Measurements from ENCODE around the gene MAPK13.

The MAPK13 gene

DNA sequence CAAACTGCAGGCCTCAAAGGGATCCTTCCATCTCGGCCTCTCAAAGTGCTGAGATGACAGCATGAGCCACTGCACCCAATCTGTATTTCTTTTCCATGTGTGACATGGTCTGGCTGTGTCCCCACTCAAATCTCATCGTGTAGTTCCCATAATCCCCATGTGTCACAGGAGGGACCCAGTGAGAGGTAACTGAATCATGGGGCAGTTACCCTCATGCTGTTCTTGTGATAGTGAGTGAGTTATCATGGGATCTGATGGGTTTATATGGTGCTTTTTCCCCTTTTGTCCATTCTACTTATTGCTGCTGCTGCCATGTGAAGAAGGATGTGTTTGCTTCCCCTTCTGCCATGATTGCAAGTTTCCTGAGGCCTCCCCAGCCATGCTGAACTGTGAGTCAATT, 55.9 kb downstream of the MAPK13 start:
- no peak for ATAC-seq
- TF ChIP-seq RARB (CRISPR knock-in tag; IDR thresholded peaks at IDR 0.05), result no peak
- no peak for TF ChIP-seq OSR1 (CRISPR knock-in tag; IDR thresholded peaks at IDR 0.05)
- no peak for TF ChIP-seq ZNF565 (CRISPR knock-in tag; conservative IDR thresholded peaks at IDR 0.05; ENCODE audit: low read depth)
- TF ChIP-seq ZNF8 (CRISPR knock-in tag; IDR thresholded peaks at IDR 0.05), result no peak
- no peak for TF ChIP-seq ISL1 (CRISPR knock-in tag; IDR thresholded peaks at IDR 0.05)
- TF ChIP-seq ARNTL (CRISPR knock-in tag; IDR thresholded peaks at IDR 0.05; ENCODE audit: borderline replicate concordance, low read depth), result no peak
- TF ChIP-seq TOX (CRISPR knock-in tag; IDR thresholded peaks at IDR 0.05; ENCODE audit: borderline replicate concordance), result no peak
- no peak for TF ChIP-seq ZC3H10 (CRISPR knock-in tag; IDR thresholded peaks at IDR 0.05)
- TF ChIP-seq BACH2 (CRISPR knock-in tag; IDR thresholded peaks at IDR 0.05; ENCODE audit: borderline replicate concordance), result no peak
- TF ChIP-seq, protein P1, sequence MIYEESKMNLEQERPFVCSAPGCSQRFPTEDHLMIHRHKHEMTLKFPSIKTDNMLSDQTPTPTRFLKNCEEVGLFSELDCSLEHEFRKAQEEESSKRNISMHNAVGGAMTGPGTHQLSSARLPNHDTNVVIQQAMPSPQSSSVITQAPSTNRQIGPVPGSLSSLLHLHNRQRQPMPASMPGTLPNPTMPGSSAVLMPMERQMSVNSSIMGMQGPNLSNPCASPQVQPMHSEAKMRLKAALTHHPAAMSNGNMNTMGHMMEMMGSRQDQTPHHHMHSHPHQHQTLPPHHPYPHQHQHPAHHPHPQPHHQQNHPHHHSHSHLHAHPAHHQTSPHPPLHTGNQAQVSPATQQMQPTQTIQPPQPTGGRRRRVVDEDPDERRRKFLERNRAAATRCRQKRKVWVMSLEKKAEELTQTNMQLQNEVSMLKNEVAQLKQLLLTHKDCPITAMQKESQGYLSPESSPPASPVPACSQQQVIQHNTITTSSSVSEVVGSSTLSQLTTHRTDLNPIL (CRISPR knock-in tag; IDR thresholded peaks at IDR 0.05; ENCODE audit: low read depth), result no peak
- no peak for TF ChIP-seq ZFP30 (CRISPR knock-in tag; IDR thresholded peaks at IDR 0.05)
- TF ChIP-seq TCF4 (CRISPR knock-in tag; IDR thresholded peaks at IDR 0.05; ENCODE audit: borderline replicate concordance), result no peak
- no peak for TF ChIP-seq SNAI2 (CRISPR knock-in tag; IDR thresholded peaks at IDR 0.05)
- no peak for TF ChIP-seq CSDC2 (CRISPR knock-in tag; IDR thresholded peaks at IDR 0.05)
- TF ChIP-seq, protein P2, sequence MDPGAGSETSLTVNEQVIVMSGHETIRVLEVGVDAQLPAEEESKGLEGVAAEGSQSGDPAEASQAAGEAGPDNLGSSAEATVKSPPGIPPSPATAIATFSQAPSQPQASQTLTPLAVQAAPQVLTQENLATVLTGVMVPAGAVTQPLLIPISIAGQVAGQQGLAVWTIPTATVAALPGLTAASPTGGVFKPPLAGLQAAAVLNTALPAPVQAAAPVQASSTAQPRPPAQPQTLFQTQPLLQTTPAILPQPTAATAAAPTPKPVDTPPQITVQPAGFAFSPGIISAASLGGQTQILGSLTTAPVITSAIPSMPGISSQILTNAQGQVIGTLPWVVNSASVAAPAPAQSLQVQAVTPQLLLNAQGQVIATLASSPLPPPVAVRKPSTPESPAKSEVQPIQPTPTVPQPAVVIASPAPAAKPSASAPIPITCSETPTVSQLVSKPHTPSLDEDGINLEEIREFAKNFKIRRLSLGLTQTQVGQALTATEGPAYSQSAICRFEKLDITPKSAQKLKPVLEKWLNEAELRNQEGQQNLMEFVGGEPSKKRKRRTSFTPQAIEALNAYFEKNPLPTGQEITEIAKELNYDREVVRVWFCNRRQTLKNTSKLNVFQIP (CRISPR knock-in tag; IDR thresholded peaks at IDR 0.05; ENCODE audit: borderline replicate concordance, low read depth), result no peak
- no peak for TF ChIP-seq ZNF70 (CRISPR knock-in tag; IDR thresholded peaks at IDR 0.05)
- TF ChIP-seq ESRRG (CRISPR knock-in tag; IDR thresholded peaks at IDR 0.05), result no peak
- TF ChIP-seq GLIS3 (CRISPR knock-in tag; IDR thresholded peaks at IDR 0.05), result no peak
- TF ChIP-seq, protein P3, sequence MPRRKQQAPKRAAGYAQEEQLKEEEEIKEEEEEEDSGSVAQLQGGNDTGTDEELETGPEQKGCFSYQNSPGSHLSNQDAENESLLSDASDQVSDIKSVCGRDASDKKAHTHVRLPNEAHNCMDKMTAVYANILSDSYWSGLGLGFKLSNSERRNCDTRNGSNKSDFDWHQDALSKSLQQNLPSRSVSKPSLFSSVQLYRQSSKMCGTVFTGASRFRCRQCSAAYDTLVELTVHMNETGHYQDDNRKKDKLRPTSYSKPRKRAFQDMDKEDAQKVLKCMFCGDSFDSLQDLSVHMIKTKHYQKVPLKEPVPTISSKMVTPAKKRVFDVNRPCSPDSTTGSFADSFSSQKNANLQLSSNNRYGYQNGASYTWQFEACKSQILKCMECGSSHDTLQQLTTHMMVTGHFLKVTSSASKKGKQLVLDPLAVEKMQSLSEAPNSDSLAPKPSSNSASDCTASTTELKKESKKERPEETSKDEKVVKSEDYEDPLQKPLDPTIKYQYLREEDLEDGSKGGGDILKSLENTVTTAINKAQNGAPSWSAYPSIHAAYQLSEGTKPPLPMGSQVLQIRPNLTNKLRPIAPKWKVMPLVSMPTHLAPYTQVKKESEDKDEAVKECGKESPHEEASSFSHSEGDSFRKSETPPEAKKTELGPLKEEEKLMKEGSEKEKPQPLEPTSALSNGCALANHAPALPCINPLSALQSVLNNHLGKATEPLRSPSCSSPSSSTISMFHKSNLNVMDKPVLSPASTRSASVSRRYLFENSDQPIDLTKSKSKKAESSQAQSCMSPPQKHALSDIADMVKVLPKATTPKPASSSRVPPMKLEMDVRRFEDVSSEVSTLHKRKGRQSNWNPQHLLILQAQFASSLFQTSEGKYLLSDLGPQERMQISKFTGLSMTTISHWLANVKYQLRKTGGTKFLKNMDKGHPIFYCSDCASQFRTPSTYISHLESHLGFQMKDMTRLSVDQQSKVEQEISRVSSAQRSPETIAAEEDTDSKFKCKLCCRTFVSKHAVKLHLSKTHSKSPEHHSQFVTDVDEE (CRISPR knock-in tag; IDR thresholded peaks at IDR 0.05), result no peak
- TF ChIP-seq ZFP3 (CRISPR knock-in tag; IDR thresholded peaks at IDR 0.05), result no peak

DNA sequence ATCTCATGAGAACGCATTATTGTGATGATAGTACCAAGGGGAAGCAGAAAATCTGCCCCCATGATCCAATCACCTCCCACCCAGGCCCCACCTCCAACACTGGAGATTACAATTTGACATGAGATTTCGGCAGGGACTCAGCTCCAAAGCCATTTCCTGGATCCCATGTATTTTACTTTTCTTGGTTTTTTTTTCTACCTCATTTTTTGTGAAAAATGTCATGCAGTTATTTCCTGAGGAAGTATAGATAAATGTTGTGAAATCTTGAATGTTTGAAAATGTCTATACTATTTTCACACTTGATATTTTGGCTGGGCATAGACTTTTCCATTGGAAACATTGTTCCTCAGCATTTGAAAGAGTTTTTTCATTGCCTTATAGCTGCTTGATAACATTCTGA, 57.1 kb downstream of the MAPK13 start:
- ATAC-seq, result no peak
- TF ChIP-seq RARB (CRISPR knock-in tag; IDR thresholded peaks at IDR 0.05) (no peak), BACH2 (CRISPR knock-in tag; IDR thresholded peaks at IDR 0.05; ENCODE audit: borderline replicate concordance) (no peak)

Data from SK-N-SH treated with all-trans-retinoic acid at 6 μM for 48 hours (cell line).